Measurements from ENCODE around the gene MORF4L1. TPM values are rescaled to one million over a fixed set of nuclear protein-coding genes. Genes with fewer than 3 reads are reported as not detected.

Gene MORF4L1
- total RNA-seq, 1 experiment from 2014 or later: 428 TPM

DNA sequence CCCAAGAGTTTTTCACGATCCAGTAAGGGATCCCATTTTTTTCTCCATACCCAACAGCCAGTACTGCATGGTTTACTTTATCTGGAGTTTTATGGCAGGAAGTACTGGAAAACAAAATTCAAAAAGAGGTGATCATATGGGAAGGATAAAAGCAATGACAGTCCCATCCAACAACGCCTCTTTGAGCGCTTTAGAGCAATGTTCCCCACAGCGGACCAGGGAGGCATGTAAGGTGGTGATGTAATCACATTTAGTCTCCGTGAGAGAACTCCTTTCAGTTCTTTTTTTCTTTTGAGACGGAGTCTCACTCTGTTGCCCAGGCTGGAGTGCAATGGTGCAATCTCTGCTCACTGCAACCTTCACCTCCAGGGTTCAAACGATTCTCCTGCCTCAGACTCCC is 50.3 kb downstream of the MORF4L1 start:
- peaks cover 35% of the 10 kb centered on the region for H3K36me3 ChIP-seq (ENCODE audit: insufficient read depth, low read length, poor library complexity, severe bottlenecking)
- H3K27ac ChIP-seq (ENCODE audit: low read depth, low read length, poor library complexity, severe bottlenecking): no peak overlapping the region
- H3K9me3 ChIP-seq (ENCODE audit: low read depth, low read length, poor library complexity, severe bottlenecking): no peaks in the 10 kb centered on the region
- no TSS peak for BruUV-seq (replicated peaks)
- no peak for TF ChIP-seq EZH2 (IDR thresholded peaks at IDR 0.05; ENCODE audit: borderline replicate concordance, low read depth, low read length, poor library complexity, severe bottlenecking)
- TF ChIP-seq, protein P1, sequence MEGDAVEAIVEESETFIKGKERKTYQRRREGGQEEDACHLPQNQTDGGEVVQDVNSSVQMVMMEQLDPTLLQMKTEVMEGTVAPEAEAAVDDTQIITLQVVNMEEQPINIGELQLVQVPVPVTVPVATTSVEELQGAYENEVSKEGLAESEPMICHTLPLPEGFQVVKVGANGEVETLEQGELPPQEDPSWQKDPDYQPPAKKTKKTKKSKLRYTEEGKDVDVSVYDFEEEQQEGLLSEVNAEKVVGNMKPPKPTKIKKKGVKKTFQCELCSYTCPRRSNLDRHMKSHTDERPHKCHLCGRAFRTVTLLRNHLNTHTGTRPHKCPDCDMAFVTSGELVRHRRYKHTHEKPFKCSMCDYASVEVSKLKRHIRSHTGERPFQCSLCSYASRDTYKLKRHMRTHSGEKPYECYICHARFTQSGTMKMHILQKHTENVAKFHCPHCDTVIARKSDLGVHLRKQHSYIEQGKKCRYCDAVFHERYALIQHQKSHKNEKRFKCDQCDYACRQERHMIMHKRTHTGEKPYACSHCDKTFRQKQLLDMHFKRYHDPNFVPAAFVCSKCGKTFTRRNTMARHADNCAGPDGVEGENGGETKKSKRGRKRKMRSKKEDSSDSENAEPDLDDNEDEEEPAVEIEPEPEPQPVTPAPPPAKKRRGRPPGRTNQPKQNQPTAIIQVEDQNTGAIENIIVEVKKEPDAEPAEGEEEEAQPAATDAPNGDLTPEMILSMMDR (conservative IDR thresholded peaks at IDR 0.05; ENCODE audit: low read depth, low read length): no peak
- intact Hi-C loops (cut with micrococcal nuclease; ENCODE audit: unreplicated experiment): no loop called here
- no peaks in the 10 kb centered on the region for H3K4me1 ChIP-seq (ENCODE audit: insufficient read depth, low read length, poor library complexity, severe bottlenecking)
- ChIA-PET POLR2A (ENCODE audit: low non-redundant PET) (no interaction called here), CTCF (no interaction called here)
- DNase-seq (ENCODE audit: low spot score): no peak
- no peak overlapping the region for H3K4me3 ChIP-seq (ENCODE audit: low read depth, low read length, poor library complexity, severe bottlenecking)
- H3K27me3 ChIP-seq (replicated peaks; ENCODE audit: insufficient read depth, low read depth, low read length, poor library complexity): no peaks in the 10 kb centered on the region

DNA sequence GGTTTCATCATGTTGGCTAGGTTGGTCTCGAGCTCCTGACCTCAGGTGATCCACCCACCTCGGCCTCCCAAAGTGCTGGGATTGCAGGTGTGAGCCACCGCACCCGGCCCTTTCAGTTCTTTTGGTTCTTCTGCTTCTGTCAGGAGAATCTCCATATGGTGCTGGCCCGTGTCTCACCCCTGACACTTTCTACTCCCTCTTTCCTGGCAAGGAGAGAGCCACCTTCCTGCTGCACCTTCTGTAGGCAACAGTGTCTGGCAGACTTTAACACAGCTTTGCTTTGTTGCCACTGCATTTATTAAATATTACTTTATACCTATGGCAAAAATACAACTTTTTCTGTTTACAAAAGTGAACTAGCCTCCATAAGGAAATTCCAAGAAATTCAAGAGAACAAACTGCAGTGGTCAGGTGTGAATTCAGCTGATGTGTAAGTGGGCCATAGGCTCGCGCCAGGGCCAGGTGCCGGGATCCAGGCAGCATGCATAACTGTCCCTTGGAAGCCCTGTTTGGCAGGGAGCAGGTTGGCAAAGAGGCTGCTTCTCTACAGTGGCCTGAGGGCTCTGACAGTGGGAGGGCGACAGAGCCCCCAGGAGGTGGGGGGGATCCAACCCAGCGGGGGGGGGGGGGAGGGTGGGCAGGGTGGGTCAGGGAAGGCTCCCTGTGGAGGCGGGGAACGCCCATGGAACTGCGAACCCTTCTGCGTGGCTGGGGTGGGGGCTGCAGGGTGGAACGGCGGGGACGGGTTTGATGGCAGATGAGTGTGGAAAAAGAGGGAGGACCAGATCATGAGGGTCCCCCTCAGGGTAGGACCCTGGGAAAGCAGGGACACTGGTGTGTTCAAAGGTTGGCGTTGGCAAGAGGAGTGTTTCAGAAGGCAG is 51.0 kb downstream of the MORF4L1 start:
- Histone ChIP-seq H3K36me3 (ENCODE audit: insufficient read depth, low read length, poor library complexity, severe bottlenecking) (peaks cover 31% of the 10 kb centered on the region), H3K27ac (ENCODE audit: low read depth, low read length, poor library complexity, severe bottlenecking) (no peak overlapping the region), H3K27me3 (replicated peaks; ENCODE audit: insufficient read depth, low read depth, low read length, poor library complexity) (no peaks in the 10 kb centered on the region), H3K4me3 (ENCODE audit: low read depth, low read length, poor library complexity, severe bottlenecking) (no peak overlapping the region), H3K9me3 (ENCODE audit: low read depth, low read length, poor library complexity, severe bottlenecking) (no peaks in the 10 kb centered on the region), H3K4me1 (ENCODE audit: insufficient read depth, low read length, poor library complexity, severe bottlenecking) (no peaks in the 10 kb centered on the region)
- intact Hi-C loops (cut with micrococcal nuclease; ENCODE audit: unreplicated experiment): no loop called here
- POLR2A ChIA-PET (ENCODE audit: low non-redundant PET): interaction anchor here (0.7 kb wide), 1 partner anchor 644 kb away, joined by 3 read pairs; no protein-coding TSS in a partner anchor
- TF ChIP-seq EZH2 (IDR thresholded peaks at IDR 0.05; ENCODE audit: borderline replicate concordance, low read depth, low read length, poor library complexity, severe bottlenecking): no peak
- TF ChIP-seq, protein P1 (conservative IDR thresholded peaks at IDR 0.05; ENCODE audit: low read depth, low read length): no peak
- CTCF ChIA-PET: no interaction called here
- DNase-seq (ENCODE audit: low spot score): no peak
- BruUV-seq (replicated peaks): no TSS peak

DNA sequence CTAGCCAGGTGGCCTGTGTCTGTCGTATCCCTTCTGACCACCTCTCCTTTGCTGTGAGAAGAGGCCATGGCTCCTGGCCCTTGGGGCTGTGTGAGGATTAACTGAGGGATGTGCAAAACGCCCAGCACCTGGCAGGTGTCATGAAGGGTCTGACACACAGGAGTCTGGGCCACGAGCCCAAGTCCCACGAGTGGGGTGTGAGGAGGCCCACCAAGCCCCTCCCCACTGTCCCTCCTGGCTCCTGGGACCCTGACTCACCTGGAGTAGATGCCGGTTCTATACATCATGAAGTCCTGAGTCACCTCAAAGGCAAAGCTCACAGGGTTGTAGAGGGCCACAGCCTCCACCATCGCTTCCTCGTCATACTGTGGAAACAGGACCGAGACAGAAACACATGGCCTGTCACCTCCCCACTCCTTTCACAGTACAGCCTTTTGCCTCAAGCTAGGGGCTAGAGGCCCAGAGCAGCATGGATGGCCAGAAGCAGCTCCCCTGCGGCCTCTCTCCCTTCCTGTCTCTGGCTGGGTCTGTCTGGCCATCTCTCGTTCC is 52.5 kb downstream of the MORF4L1 start:
- H3K36me3 ChIP-seq (ENCODE audit: insufficient read depth, low read length, poor library complexity, severe bottlenecking): peaks cover 21% of the 10 kb centered on the region
- no peaks in the 10 kb centered on the region for H3K27me3 ChIP-seq (replicated peaks; ENCODE audit: insufficient read depth, low read depth, low read length, poor library complexity)
- no peak overlapping the region for H3K4me3 ChIP-seq (ENCODE audit: low read depth, low read length, poor library complexity, severe bottlenecking)
- POLR2A ChIA-PET (ENCODE audit: low non-redundant PET): no interaction called here
- no peak for DNase-seq (ENCODE audit: low spot score)
- CTCF ChIA-PET: no interaction called here
- BruUV-seq (replicated peaks): no TSS peak
- intact Hi-C loops (cut with micrococcal nuclease; ENCODE audit: unreplicated experiment): no loop called here
- no peak for TF ChIP-seq EZH2 (IDR thresholded peaks at IDR 0.05; ENCODE audit: borderline replicate concordance, low read depth, low read length, poor library complexity, severe bottlenecking)
- TF ChIP-seq, protein P1 (conservative IDR thresholded peaks at IDR 0.05; ENCODE audit: low read depth, low read length): no peak
- H3K4me1 ChIP-seq (ENCODE audit: insufficient read depth, low read length, poor library complexity, severe bottlenecking): no peaks in the 10 kb centered on the region
- no peaks in the 10 kb centered on the region for H3K9me3 ChIP-seq (ENCODE audit: low read depth, low read length, poor library complexity, severe bottlenecking)
- no peak overlapping the region for H3K27ac ChIP-seq (ENCODE audit: low read depth, low read length, poor library complexity, severe bottlenecking)
